ENCODE results near the gene MEGF6. TPM values are rescaled to one million over a fixed set of nuclear protein-coding genes. Genes with fewer than 3 reads are reported as not detected.

The MEGF6 gene
- total RNA-seq, 1 donor from 2014 or later = 9.3 TPM

DNA sequence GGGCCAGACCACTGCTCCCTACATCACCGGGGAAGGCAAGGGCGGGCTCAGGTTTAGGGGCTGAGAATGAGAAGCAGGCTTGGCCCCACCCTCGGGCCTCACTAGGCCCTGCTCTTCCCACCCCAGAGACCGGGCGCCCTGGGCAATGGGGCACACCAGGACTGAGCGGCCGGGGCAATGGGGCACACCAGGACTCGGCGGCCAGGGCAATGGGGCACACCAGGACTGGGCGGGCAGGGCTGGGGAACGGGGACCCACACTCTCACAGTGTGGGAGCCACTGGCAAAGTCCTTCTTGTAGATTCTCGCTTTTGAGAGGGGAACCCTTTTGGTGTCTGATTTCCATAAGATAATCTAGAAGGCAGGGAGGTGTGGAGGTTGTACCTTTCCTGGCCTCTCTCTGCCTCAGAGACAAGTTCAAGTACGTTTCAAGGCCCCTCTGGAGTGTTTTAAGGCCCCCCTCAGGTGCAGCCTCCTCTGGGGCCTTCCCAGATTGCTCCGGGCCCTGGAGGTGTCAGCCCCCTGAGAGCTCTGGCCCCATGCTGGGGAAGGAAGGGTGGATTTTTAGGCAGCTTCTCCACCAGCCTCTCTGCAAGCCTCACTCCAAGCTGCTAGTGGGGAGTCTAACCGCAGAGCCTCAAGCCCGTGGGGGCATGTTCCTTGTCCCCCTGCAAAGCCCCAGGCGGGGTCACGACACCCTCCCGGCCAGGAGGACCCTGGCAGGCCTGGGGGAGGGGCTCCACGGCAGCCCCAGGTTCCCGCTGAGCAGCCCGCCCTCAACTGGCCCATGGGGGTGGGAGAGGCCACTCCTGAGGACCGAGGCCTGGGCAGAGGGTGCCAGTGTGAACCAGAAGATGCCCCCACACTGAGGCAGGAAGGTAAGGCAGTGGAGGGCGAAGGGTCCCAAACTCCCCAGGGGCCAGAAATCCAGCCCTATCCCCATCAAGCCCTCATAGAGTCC is 90.6 kb downstream of the MEGF6 start:
- intact Hi-C loops (cut with DNase I) = no loop called here
- no peak for DNase-seq (ENCODE audit: low spot score)

DNA sequence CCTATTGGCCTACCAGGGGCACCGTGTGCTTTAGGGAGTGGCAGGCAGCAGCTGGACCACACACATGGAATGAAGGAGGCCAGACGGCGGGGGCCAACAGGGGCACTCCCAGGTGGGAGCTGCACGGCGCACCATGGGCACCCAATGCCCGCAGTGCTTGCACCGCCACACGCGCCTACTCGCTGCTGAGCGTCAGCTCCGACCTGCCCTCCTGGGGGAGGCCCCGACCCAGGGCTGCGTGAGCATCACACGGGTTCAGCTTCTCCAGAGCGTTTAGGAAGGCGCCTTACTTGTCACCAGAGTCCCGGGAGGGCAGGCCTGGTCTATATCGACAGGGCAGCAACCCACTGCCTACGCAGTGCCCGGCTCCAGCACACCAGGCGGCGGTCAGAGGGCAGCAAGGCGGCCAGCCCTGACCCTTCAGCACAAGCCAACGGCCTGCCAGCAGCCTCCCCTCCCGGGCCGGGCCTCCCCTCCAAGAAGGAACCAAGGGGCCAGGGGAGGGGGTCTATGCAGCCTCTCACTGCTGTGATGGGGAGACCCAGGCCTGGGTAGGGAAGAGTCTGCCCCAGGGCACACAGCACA is 91.9 kb downstream of the MEGF6 start:
- DNase-seq (ENCODE audit: low spot score) = no peak
- intact Hi-C loops (cut with DNase I) = no loop called here

DNA sequence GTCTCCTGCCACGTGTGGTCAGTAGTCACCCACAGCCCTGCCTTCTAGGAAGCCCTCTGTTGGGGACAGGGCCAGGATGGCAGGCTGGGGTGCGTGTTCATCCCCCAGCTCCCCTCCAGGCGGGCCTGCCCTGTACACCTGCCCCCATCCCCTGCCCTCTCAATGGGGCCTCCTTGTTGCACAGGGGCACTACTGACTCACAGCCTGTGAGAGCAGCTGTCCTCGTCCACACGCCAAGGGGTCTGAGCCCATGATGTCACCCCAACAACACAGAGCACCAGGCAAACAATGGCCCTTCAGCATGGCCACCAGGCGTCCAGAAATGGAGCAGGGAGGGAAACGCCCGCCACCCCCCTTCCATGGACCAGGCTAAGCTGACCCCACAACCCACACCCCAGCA is 92.6 kb downstream of the MEGF6 start:
- intact Hi-C loops (cut with DNase I) = no loop called here
- no peak for DNase-seq (ENCODE audit: low spot score)

DNA sequence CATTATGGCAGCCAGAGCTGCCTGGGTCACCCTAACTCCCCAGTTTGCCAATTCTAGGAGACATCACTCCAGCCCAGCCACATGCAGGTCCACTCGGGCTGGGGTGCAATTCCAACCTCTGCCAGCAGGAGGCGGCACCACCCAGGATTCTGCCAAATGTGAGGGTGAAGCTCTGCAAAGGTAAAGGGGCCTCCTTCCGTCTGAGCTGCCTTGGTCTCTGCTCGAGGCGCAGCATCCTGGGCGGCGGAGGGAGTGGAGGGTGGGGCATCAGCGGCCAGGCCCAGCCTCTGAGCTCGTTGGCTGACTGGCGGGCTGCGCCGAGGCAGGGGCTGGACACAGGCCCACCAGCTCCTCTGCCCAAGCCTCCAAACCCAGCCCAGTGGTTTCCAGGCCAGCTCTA is 93.1 kb downstream of the MEGF6 start:
- intact Hi-C loops (cut with DNase I) = no loop called here
- no peak for DNase-seq (ENCODE audit: low spot score)

DNA sequence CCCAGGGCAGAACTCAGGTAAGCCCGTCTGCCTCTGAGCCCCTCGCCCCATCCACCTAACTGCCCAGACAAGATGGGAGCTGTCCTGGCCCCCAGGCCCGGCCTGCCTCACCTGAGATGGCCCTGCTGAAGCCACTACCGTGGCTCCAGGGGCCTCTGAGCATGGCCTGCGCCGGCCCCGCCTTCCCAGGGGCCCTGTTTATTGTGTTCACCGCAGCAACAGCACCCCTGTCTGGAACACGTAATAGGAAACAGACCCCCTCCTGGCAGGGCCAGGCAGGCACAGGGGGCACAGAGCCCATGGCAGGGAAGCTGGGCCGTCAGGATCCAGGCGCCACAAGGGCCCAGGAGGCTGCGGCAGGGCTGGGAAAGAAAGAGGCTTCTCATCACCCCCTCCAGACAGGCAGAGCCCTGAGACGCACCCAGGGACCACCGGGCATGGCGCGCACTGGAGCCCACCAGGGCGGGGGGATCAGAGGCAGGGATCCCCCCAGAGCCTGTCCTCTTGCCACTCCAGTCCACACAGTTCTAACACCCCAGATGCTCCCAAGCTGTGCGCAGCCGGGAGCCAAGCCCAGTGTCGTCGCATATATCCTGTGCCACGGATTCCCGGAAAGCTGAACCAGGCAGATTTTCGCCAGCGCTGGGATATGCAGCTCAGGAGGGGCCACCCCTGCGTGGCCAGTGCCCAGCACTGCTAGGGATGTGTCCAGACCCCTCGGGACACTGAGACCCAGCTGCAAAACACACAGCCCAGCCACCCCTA is 94.2 kb downstream of the MEGF6 start:
- no peak for DNase-seq (ENCODE audit: low spot score)
- intact Hi-C loops (cut with DNase I) = no loop called here

DNA sequence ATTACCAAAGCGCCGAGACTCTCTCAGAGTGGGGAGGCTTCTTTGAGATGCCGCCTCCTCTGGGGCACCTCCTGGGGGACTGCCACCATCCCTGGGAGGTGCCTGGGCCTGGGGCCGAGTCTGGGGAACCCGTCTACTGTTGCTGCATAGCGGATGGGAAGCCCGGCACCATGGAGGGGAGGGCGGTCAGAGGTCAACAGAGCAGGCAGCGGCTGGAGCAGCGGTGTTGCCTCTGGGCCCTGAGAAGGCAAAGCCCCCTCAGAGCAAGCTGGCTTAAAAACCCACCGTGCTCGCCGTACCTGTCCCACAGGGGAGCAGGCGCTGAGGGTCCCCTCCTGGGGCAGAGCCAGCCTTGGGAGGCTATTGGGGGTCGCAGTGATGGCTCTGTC is 94.8 kb downstream of the MEGF6 start:
- intact Hi-C loops (cut with DNase I) = no loop called here
- no peak for DNase-seq (ENCODE audit: low spot score)

DNA sequence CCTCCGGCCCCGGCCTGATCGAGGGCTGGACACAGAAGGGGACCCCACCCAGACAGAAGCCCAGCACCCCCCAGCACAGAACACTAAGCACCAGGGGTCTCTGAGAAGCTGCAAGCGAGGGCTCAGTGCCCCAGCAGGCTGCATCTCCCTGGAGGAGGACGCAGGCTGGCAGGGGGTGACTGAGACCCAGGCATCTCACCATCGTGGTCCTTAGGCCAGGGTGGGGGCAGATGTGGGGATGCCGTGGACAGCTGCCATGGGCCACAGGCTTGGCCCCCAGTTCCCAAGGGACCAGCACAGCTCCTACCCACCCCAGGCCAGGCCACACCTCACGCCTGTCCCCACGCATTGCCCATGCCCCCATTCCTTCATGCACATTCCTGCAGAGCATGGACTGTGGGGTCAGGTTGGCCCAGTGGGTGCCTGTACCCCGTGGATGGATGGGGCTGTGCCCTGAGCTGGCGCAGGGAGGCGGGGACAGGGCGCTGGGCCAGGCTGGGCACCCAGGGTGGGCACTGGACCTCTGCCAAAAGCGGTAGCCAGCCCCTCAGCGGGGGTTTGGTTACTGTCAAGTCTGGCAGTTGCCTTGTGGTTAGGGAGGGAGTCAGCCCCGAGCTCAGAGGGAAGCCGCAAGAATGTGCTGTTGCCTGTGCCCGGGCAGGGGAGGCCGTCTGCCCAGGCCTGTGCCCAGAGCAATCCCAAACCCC is 95.4 kb downstream of the MEGF6 start:
- DNase-seq (ENCODE audit: low spot score) = no peak
- intact Hi-C loops (cut with DNase I) = no loop called here

DNA sequence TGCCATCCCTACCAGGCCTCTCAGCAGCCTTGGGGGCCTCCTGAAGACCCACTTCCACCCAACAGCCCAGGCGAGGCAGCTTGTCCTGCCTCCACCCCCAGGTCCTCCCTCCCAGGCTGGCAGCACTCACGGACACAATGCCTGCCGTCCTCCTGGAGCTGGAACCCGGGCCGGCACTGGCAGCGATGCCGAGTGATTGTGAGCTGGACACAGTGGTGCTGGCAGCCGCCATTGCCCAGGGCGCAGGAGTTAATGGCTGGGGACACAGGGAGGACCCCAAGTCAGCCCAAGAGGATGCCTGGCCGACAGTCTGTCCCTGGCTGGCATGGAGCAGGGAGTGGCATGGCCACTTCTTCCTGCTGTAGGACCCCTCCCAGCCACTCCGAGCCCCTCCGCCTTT is 96.0 kb downstream of the MEGF6 start:
- intact Hi-C loops (cut with DNase I) = no loop called here
- DNase-seq (ENCODE audit: low spot score) = no peak

DNA sequence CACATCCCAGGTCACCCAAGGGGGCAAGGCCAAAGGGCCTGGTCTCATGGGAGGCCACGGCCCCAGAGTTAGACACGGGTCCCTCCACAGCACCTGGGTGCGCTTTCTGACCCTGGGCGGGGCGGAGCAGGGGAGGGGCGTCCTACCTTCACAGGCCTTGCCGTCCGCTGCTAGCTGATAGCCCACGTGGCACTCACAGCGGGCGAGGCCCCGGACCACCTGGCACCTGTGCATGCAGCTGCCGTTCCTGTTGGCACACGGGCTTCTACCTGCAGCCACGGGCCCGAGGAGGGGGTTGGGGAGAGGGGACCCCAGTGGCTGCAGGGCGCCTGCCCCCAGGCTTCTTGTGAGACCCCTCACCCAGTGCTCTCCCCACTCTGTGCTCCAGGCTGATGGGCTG is 96.9 kb downstream of the MEGF6 start:
- intact Hi-C loops (cut with DNase I) = no loop called here
- DNase-seq (ENCODE audit: low spot score) = no peak

DNA sequence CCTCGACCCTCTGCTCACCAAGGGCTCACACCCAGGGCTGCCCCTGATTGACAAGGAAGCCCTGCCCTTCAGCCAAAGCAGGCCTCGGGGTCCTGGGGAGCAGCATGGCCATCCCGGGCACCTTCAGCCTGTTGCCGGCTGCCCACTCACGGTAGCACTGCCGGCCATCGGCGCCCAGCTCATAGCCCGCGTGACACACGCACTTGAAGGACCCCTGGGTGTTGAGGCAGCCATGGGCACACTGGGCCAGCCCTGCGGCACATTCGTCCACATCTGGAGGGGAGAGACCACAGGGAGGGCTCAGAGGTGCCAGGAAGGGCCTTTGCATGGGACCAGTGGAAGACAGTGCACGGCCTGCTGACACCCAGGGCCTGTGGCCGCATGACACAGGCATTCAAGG is 99.5 kb downstream of the MEGF6 start:
- intact Hi-C loops (cut with DNase I) = no loop called here
- DNase-seq (ENCODE audit: low spot score) = no peak

DNA sequence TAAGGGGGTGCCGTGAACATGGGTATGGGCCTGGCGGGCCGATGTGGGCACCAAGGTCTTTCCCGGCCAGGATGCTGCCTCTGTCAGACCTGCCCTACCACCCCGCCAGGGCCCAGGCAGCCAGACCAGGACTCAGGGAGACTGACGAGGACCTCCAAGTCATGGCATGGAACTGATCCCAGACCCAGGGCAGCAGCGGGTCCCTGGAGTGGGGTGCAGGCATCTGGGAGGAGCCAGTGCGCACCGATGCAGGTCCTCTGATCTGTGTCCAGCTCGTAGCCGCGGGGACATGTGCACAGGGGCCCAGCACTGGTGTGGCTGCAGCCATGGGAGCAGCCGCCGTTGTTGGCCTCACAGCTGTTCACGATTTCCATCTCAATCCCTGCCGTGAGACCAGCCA is 100.0 kb downstream of the MEGF6 start:
- no peak for DNase-seq (ENCODE audit: low spot score)
- intact Hi-C loops (cut with DNase I) = no loop called here

DNA sequence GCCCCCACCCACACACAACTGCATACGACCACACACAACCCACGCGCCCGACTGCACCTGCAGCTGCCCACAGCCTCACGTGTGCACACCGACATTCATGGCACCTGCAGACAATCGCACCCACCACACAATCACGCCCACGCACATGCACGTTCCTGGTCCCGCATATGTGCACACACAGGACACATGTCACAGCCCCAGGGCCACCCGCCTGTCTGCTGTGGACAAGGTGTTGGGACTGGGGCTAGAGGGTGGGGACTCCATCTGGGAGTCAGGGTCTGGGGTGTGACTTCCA is 100.4 kb downstream of the MEGF6 start:
- intact Hi-C loops (cut with DNase I) = no loop called here

DNA sequence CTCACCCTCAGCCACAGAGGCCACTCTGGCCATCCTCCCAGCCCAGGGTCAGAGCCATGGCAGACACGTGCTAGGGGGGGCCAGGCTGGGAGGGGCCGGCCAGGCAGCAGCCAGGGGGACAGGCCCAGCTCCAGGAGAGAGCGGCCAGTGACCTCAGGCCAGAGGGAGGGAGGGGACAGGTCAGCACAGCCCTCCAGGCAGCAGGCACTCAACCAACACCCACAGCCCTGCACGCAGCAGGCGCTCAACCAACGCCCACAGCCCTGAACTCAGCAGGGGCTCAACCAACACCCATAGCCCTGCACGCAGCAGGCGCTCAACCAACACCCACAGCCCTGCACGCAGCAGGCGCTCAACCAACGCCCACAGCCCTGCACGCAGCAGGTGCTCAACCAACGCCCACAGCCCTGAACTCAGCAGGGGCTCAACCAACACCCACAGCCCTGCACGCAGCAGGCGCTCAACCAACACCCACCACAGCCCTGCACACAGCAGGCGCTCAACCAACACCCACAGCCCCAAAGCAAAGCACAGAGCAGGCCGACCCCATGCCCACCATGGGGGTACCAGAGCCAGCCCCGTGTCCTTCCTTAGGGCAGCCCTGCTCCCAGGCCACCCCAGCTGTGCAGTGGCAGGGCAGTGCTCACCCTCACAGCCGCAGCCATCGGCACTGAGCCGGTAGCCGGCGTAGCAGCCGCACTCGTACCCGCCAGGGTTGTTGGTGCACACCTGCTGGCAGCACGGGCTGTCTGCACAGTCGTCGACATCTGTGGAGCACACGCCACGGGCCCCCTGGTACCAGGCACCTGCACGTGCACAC is 101.0 kb downstream of the MEGF6 start:
- no peak for DNase-seq (ENCODE audit: low spot score)
- intact Hi-C loops (cut with DNase I) = no loop called here

More for the DNA sequence above, 100.4 kb downstream of the MEGF6 start:
- DNase-seq (ENCODE audit: low spot score) = no peak

DNA sequence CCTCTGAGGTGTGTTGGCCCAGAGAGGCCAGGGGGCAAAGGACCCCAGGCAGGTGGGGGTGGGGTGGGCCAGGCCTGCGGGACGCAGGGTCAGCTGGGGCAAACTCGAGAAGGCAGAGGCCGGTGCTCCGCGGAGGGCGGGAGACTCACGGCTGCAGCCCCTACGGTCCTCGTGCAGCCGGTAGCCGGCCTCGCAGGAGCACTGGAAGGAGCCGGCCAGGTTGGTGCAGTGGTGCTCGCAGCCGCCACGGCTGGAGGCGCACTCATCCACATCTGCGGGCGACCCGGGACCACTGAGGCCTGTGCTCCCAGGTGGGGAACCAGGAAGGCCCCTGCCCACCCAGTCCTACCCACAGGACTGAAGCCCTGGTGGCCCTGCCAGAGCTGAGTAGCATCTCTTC is 101.6 kb downstream of the MEGF6 start:
- intact Hi-C loops (cut with DNase I) = no loop called here
- DNase-seq (ENCODE audit: low spot score) = no peak

DNA sequence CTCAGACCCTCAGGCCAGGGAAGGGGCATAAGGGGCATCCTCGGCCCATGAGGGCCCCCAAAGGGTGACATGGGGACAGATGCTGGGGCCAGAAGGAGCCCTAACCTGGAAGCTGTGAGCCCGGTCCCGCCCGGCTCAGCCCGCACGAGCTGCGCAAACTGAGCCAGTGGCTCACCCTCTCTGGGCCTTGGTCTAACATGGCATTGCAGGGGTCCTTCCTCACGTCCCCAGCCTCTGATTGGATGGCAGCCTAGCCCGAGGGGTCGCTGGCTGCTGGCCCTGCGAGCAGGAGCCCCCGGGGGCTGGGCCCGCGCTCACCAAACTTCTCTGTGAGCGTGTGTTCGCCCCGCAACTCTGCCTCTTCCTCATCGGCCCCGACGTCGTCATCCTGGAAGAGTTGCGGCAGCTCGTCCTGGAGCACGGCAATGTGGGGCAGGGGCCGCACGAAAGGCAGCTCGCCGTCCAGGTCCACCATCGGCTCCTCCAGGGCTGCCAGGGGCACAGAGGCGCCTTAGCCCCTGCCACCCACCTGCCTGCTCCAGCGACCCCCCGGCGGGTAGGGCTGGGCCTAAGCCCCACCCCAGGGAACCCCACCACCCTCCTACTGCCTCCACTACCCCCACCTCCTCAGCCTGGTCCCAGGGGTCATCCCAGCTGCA is 102.4 kb downstream of the MEGF6 start:
- intact Hi-C loops (cut with DNase I) = no loop called here
- no peak for DNase-seq (ENCODE audit: low spot score)

DNA sequence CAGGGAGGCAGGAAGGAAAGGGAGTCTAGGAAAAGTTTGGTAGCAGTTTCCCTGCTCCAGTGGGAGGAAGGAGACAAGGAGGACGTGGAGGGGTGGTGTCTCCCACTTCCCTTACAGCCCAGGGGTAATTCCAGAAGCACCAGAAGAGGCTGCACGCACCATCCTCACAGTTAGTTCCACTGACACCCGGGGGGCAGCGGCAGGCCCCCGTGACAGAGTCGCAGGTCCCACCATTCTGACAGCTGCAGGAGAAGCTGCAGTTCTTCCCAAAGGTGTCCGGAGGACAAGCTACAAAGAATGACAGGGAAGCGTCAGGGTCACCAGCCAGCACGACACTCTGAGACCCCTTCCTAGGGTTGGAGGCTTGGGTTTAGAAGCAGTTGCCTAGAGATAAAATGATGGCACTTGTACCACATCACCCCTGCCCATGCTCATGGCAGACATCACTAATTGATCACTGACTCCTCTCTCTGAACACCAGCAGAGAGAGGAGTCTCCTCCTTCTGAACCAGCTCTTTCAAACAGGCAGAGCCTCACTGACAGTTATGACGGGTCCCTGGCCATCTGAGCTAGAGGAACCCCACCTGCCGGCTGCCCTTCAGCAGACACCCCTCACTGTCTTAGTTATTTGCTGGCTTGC is 103.6 kb downstream of the MEGF6 start:
- intact Hi-C loops (cut with DNase I) = no loop called here
- no peak for DNase-seq (ENCODE audit: low spot score)

DNA sequence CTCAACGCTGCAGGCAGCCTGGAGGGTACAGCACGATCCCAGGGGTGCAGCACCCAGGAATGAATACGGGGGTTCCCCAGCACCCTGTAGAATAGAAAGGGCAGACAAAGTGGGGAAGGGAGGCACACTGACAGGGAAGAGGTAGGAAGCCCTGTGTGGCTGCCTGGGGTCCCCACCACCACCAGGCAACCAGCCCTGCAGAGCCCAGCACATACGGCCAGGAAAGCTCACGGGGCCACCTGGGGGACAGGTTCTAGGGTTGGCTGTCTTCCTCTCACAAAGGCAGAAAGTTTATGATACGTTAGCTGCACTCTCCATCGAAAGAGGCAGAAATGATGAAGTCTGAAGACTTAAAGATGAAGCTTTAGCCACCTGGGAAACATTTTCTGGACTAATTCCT is 104.4 kb downstream of the MEGF6 start:
- intact Hi-C loops (cut with DNase I) = no loop called here
- DNase-seq (ENCODE audit: low spot score) = no peak

DNA sequence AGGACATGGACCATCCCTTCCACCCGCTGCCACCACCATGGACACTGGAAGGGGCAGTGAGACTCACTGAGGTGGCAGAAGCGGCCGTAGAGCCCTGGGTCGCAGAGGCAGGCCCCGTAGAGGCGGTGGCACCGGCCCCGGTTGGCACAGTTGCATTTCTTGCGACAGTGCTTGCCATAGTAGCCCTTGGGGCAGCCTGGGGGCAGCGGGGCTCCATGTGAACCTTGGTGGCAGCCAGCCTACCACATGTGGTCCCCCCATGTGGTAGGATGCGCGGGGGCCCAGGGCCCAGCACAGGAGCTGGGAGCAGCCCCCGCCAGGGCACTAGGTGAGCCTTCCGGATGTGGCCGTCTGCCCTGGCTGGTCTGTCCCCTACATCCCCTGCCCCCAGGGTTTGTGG is 105.3 kb downstream of the MEGF6 start:
- DNase-seq (ENCODE audit: low spot score) = no peak
- intact Hi-C loops (cut with DNase I) = no loop called here

Data from cardiac septum (tissue), 1 donor.